Endothelial cell of umbilical vein (primary cell): ENCODE measurements around the gene DPEP3. TPM values are rescaled to one million over a fixed set of nuclear protein-coding genes. Genes with fewer than 3 reads are reported as not detected.

Experiments used
- BruUV-seq: library from RNA; stranded (reverse); fragments of 400-500 nt; replicated peaks from 2 replicates; lab custom pipeline; 2021; lab: Mats Ljungman, UMichigan
- CTCF ChIA-PET: fragments of 300-600, 350-600 bp; sonication (Branson Sonifier 250); formaldehyde crosslinking; loops from one replicate; lab custom pipeline; 2021; ENCODE audit warnings: antibody characterized with exemption, inconsistent platforms; lab: Charles Lee
- POLR2A ChIA-PET: fragments of 300-600, 350-600 bp; sonication (Branson Sonifier 250); formaldehyde crosslinking; loops from one replicate; lab custom pipeline; 2021; ENCODE audit warnings: antibody characterized with exemption, inconsistent platforms; lab: Charles Lee
- DNase-seq: peaks from one replicate; pipeline ENCODE4 v3.0.0-alpha.2; 2011; ENCODE audit warnings: low read depth, low spot score
- FAIRE-seq: peaks from 2 replicates; lab custom pipeline; 2011; peaks lifted over from hg19 to GRCh38; lab: Jason Lieb, UNC
- H2AFZ ChIP-seq: 2 replicates; pipeline ENCODE4 v1.6.0; 2012; ENCODE audit warnings: low read depth, low read length, control low read depth, inconsistent platforms
- H3K27ac ChIP-seq: 2 replicates; pipeline ENCODE4 v1.5.1; 2011; ENCODE audit warnings: low read depth, mild to moderate bottlenecking, control low read depth, low read length, moderate library complexity; ENCODE audit not compliant: insufficient read depth
- H3K27me3 ChIP-seq, 2 experiments: 2 replicates each; pipeline versions ENCODE4 v1.6.0 to v1.6.1; 2011; ENCODE audit warnings: low read length in 2 of 2, mixed read lengths in 1 of 2; ENCODE audit not compliant: control insufficient read depth in 2 of 2, insufficient read depth in 2 of 2
- H3K36me3 ChIP-seq, 2 experiments: 2 replicates in 1 of 2; 3 replicates in 1 of 2; pipeline ENCODE4 v1.5.1; 2011; ENCODE audit warnings: low read length in 2 of 2, mild to moderate bottlenecking in 1 of 2, moderate library complexity in 1 of 2; ENCODE audit not compliant: control insufficient read depth in 2 of 2, insufficient read depth in 2 of 2; ENCODE audit errors: extremely low read depth in 1 of 2
- H3K4me1 ChIP-seq: 3 replicates; pipeline ENCODE4 v1.5.1; 2011; ENCODE audit warnings: mild to moderate bottlenecking, low read length; ENCODE audit not compliant: control insufficient read depth, insufficient read depth; ENCODE audit errors: extremely low read depth
- H3K4me2 ChIP-seq: 2 replicates; pipeline ENCODE4 v1.6.1; 2011; ENCODE audit warnings: low read length, control low read depth, mixed read lengths; ENCODE audit not compliant: insufficient read depth
- H3K4me3 ChIP-seq, 3 experiments: fragments of 200-600 bp in 1 of 3; sonication (generic), shearing (Covaris generic) in 1 of 3; replicated peaks in 1 of 3; 2 replicates each; pipeline ENCODE4 v1.5.1; 2011 to 2016; ENCODE audit warnings: control low read depth in 3 of 3, low read length in 3 of 3, mild to moderate bottlenecking in 2 of 3, inconsistent platforms in 1 of 3, low read depth in 1 of 3, moderate library complexity in 1 of 3; ENCODE audit not compliant: insufficient read depth in 1 of 3
- H3K79me2 ChIP-seq: 2 replicates; pipeline ENCODE4 v1.6.0; 2012; ENCODE audit warnings: low read length, inconsistent platforms; ENCODE audit not compliant: control insufficient read depth, insufficient read depth
- H3K9ac ChIP-seq: replicated peaks from 2 replicates; pipeline ENCODE3; 2011; ENCODE audit warnings: low read length, control low read depth; ENCODE audit not compliant: insufficient read depth; ENCODE audit errors: extremely low read depth
- H3K9me1 ChIP-seq: replicated peaks from 3 replicates; pipeline ENCODE4 v1.6.0; 2011; ENCODE audit warnings: mild to moderate bottlenecking, low read length; ENCODE audit not compliant: control insufficient read depth, insufficient read depth; ENCODE audit errors: extremely low read depth
- H3K9me3 ChIP-seq: replicated peaks from 2 replicates; pipeline ENCODE4 v1.5.1; 2012; ENCODE audit warnings: low read length, inconsistent platforms; ENCODE audit not compliant: control insufficient read depth, insufficient read depth
- H4K20me1 ChIP-seq: replicated peaks from 2 replicates; pipeline ENCODE3; 2011; ENCODE audit warnings: mild to moderate bottlenecking, low read length; ENCODE audit not compliant: control insufficient read depth, insufficient read depth; ENCODE audit errors: extremely low read depth
- EZH2 ChIP-seq: IDR thresholded peaks from 2 replicates; pipeline ENCODE4 v1.6.1; 2012; ENCODE audit warnings: borderline replicate concordance, low read depth, mild to moderate bottlenecking, moderate library complexity, low read length, inconsistent platforms; ENCODE audit not compliant: severe bottlenecking
- GATA2 ChIP-seq: IDR thresholded peaks from 2 replicates; pipeline ENCODE4 v1.7.0; 2011; ENCODE audit warnings: low read depth, mild to moderate bottlenecking, moderate library complexity, mixed read lengths, low read length; ENCODE audit not compliant: insufficient read length, insufficient read depth
- JUN ChIP-seq: IDR thresholded peaks from 2 replicates; pipeline ENCODE4 v1.6.1; 2011; ENCODE audit warnings: borderline replicate concordance, low read depth; ENCODE audit not compliant: insufficient read length, insufficient read depth
- MYC ChIP-seq: IDR thresholded peaks from one replicate; pipeline ENCODE4 v1.6.1; 2011; ENCODE audit warnings: mild to moderate bottlenecking, low read depth, low read length
- POLR2A ChIP-seq: IDR thresholded peaks from 2 replicates; pipeline ENCODE4 v1.6.1; 2012; ENCODE audit warnings: low read depth, mild to moderate bottlenecking, control low read depth, low read length
- POLR2AphosphoS5 ChIP-seq: IDR thresholded peaks from 2 replicates; pipeline ENCODE4 v1.6.1; 2012; ENCODE audit warnings: low read depth, mild to moderate bottlenecking, control low read depth, low read length, moderate library complexity; ENCODE audit not compliant: insufficient read depth
- dilution Hi-C: fragments of 300-500 bp; cut with MboI; formaldehyde crosslinking; loops from one replicate; pipeline ENCODE4 v1.15.0; 2019; ENCODE audit warnings: low sequenced_read_pairs; ENCODE audit not compliant: extremely low pct_ligation_motif_present
- intact Hi-C: fragments of 100-400 bp; cut with micrococcal nuclease; formaldehyde crosslinking; loops from one replicate; pipeline ENCODE4 v1.10.0; 2022
- polyA plus RNA-seq, 4 experiments: library from polyadenylated mRNA; depleted of rRNA in 3 of 4; stranded (reverse) in 3 of 4; unstranded in 1 of 4; fragments of >200 nt; gene quantifications; 2 replicates each; pipeline versions ENCODE4 v1.2.1 to v1.2.3, GENCODE V29; 2011 to 2012; ENCODE audit warnings: missing spikeins in 1 of 4
- total RNA-seq: library from RNA; stranded (reverse); gene quantifications from 2 replicates; pipeline ENCODE4 v1.2.3, GENCODE V29; 2021
- TF ChIP-seq, protein P1 (sequence below): IDR thresholded peaks from 2 replicates; pipeline ENCODE4 v1.6.1; 2011; ENCODE audit not compliant: insufficient read depth, insufficient read length
- TF ChIP-seq, protein P2 (sequence below), 2 donors: IDR thresholded peaks; 1 replicate in 1 of 2; 2 replicates in 1 of 2; pipeline ENCODE4 v1.5.1; 2011; ENCODE audit warnings: low read length in 2 of 2, mild to moderate bottlenecking in 2 of 2, moderate library complexity in 2 of 2, control low read depth in 1 of 2, inconsistent platforms in 1 of 2, low read depth in 1 of 2; ENCODE audit not compliant: insufficient read depth in 1 of 2; ENCODE audit errors: extremely low read depth in 1 of 2

Gene DPEP3
- total and polyA plus RNA-seq, 2 donors (not counting 3 experiments of a cell fraction or from before 2014, with no cell fraction given) = 0.06 TPM; not detected in 1

DNA sequence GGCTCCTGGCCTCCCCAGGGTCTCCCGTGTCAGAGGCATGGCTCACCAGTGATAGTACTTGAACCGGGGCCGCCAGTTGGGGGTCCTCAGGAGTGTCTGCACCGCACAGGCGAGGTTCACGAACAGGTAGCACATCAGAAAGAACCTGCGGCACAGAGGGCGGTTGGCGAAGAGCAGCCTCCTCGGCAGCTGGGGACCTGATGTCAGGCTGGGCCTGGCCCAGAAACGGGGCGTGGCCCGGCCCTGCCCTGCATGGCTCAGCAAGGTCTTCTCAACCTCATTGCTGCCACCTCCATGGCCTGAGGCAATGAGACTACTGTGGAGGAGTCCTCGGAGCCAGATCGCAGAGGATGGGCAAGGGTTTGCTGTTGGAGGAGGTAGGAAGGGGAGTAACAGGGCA is 32.3 kb downstream of the DPEP3 start:
- Histone ChIP-seq H3K79me2 (no peaks in the 10 kb centered on the region), H3K36me3 (peaks cover 31 to 84% of the 10 kb centered on the region in 2 experiments), H3K4me1 (no peaks in the 10 kb centered on the region), H2AFZ (no peak overlapping the region), H3K27me3 (no peaks in the 10 kb centered on the region), H3K9me3 (no peaks in the 10 kb centered on the region), H3K4me3 (no peak overlapping the region), H3K27ac (no peak overlapping the region), H3K9me1 (no peaks in the 10 kb centered on the region), H3K4me2 (no peak overlapping the region), H3K9ac (no peak overlapping the region), H4K20me1 (no peaks in the 10 kb centered on the region)
- no TSS peak for BruUV-seq
- FAIRE-seq (no peak), DNase-seq (no peak)
- no peak for TF ChIP-seq JUN
- TF ChIP-seq GATA2 = no peak
- ChIA-PET POLR2A (no interaction called here), CTCF (no interaction called here)
- dilution Hi-C loops (no loop called here), intact Hi-C loops (no loop called here)

DNA sequence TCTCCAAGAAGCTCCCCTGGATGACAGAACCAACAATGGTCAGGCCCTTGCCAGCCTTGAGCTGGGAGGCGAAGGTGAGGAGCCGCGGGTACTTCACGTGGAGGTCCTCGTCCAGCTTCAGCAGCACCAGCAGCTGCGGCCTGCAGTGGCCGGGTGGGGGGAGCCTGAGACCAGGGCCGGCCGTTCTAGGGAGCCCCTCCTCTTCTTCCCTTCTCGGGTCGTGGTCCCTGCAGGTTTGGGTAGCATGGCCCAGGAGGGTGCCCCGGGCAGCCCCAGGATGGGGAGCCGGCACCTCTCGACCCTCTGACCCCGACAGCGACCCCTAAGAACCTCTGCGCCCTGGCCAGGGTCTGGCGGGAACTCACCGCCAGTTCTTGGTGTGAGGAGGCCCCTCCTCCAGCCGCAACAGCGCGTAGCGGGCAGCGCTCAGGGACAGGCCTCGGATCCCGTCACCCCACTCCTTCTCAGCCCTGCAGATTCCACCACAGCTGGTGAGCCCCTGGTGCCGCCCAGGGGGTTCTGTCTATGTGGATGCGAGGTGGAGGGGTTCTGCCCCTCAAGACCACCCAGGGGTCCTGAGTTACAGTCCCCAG is 33.2 kb downstream of the DPEP3 start:
- BruUV-seq = no TSS peak
- intact Hi-C loops = no loop called here
- ChIA-PET POLR2A (no interaction called here), CTCF (interaction anchor here (1.0 to 1.5 kb wide), 5 partner anchors 64 to 426 kb away, joined by 3 to 6 read pairs (median 4); no protein-coding TSS in a partner anchor)
- no peak overlapping the region for H3K4me3 ChIP-seq
- H2AFZ ChIP-seq = no peak overlapping the region
- H3K79me2 ChIP-seq = no peaks in the 10 kb centered on the region
- no peak overlapping the region for H3K4me2 ChIP-seq
- DNase-seq = no peak
- H3K4me1 ChIP-seq = no peaks in the 10 kb centered on the region
- H3K9ac ChIP-seq = no peak overlapping the region
- dilution Hi-C loops = no loop called here
- no peaks in the 10 kb centered on the region for H3K9me1 ChIP-seq
- H4K20me1 ChIP-seq = no peaks in the 10 kb centered on the region
- no peaks in the 10 kb centered on the region for H3K27me3 ChIP-seq
- FAIRE-seq = no peak
- peaks cover 30 to 90% of the 10 kb centered on the region in 2 experiments for H3K36me3 ChIP-seq
- TF ChIP-seq, protein P1, sequence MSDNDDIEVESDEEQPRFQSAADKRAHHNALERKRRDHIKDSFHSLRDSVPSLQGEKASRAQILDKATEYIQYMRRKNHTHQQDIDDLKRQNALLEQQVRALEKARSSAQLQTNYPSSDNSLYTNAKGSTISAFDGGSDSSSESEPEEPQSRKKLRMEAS = no peak
- TF ChIP-seq, protein P2, sequence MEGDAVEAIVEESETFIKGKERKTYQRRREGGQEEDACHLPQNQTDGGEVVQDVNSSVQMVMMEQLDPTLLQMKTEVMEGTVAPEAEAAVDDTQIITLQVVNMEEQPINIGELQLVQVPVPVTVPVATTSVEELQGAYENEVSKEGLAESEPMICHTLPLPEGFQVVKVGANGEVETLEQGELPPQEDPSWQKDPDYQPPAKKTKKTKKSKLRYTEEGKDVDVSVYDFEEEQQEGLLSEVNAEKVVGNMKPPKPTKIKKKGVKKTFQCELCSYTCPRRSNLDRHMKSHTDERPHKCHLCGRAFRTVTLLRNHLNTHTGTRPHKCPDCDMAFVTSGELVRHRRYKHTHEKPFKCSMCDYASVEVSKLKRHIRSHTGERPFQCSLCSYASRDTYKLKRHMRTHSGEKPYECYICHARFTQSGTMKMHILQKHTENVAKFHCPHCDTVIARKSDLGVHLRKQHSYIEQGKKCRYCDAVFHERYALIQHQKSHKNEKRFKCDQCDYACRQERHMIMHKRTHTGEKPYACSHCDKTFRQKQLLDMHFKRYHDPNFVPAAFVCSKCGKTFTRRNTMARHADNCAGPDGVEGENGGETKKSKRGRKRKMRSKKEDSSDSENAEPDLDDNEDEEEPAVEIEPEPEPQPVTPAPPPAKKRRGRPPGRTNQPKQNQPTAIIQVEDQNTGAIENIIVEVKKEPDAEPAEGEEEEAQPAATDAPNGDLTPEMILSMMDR (IDR thresholded peaks at IDR 0.05; ENCODE audit: extremely low read depth in 1 of 2, insufficient read depth in 1 of 2, low read depth in 1 of 2, low read length in 2 of 2) = no peak
- TF ChIP-seq MYC = no peak
- TF ChIP-seq EZH2 = no peak
- TF ChIP-seq JUN = no peak
- TF ChIP-seq POLR2AphosphoS5 = no peak
- no peak for TF ChIP-seq GATA2
- no peak for TF ChIP-seq POLR2A
- H3K9me3 ChIP-seq = no peaks in the 10 kb centered on the region
- no peak overlapping the region for H3K27ac ChIP-seq
